ENCODE results near the gene TST. TPM values are rescaled to one million over a fixed set of nuclear protein-coding genes. Genes with fewer than 3 reads are reported as not detected.
"Not testable (repeated sequence)": the region's sequence is repeated elsewhere in the genome, so short reads cannot be mapped to it uniquely, and the experiment has no call there.

Gene TST
- total RNA-seq, 1 experiment from 2014 or later: 99.4 TPM

DNA sequence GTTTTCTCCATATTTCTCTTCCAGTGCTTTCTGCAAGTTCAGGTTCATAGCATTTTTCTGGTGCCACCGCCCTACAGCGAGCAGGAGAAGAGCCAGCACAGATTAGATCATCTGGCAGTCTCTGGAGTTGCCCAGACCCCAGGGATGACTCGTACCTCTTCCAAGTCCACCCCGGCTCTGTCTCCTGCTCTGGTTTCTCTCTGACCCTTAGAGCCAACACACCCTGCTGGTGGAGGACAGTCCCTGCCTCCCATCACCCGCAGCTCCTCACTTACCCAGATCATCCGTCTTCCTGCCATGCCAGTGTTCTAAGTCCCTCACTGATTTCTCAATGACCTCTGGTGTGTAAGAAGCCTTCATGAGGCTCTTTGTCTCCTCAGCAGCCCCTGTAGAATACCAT is 28.0 kb downstream of the TST start:
- Histone ChIP-seq H4K20me1 (ENCODE audit: insufficient read depth) (no peaks in the 10 kb centered on the region), H3K79me2 (ENCODE audit: low read depth) (no peaks in the 10 kb centered on the region), H3F3A (ENCODE audit: insufficient read depth, low read depth) (no peaks in the 10 kb centered on the region), H3K27ac (no peak overlapping the region), H3K9me3 (ENCODE audit: insufficient read depth, low read depth) (peaks cover 6% of the 10 kb centered on the region), H3K4me1 (replicated peaks; ENCODE audit: insufficient read depth) (no peaks in the 10 kb centered on the region), H2AFZ (no peak overlapping the region), H3K36me3 (ENCODE audit: low read depth) (no peaks in the 10 kb centered on the region), H3K4me2 (no peak overlapping the region), H3K4me3 (no peak overlapping the region), H3K27me3 (ENCODE audit: insufficient read depth, low read depth) (peaks cover 31% of the 10 kb centered on the region), H3K9me2 (ENCODE audit: insufficient read depth) (no peaks in the 10 kb centered on the region)
- ChIA-PET CTCF (no interaction called here), POLR2A (ENCODE audit: unreplicated experiment) (no interaction called here)
- TF ChIP-seq EZH2 (IDR thresholded peaks at IDR 0.05; ENCODE audit: low read depth): no peak
- TF ChIP-seq, protein P1, sequence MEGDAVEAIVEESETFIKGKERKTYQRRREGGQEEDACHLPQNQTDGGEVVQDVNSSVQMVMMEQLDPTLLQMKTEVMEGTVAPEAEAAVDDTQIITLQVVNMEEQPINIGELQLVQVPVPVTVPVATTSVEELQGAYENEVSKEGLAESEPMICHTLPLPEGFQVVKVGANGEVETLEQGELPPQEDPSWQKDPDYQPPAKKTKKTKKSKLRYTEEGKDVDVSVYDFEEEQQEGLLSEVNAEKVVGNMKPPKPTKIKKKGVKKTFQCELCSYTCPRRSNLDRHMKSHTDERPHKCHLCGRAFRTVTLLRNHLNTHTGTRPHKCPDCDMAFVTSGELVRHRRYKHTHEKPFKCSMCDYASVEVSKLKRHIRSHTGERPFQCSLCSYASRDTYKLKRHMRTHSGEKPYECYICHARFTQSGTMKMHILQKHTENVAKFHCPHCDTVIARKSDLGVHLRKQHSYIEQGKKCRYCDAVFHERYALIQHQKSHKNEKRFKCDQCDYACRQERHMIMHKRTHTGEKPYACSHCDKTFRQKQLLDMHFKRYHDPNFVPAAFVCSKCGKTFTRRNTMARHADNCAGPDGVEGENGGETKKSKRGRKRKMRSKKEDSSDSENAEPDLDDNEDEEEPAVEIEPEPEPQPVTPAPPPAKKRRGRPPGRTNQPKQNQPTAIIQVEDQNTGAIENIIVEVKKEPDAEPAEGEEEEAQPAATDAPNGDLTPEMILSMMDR (conservative IDR thresholded peaks at IDR 0.05): no peak
- BruUV-seq (replicated peaks): no TSS peak
- DNase-seq: no peak
- intact Hi-C loops (cut with micrococcal nuclease; ENCODE audit: unreplicated experiment): no loop called here

- no peak for DNase-seq
- no TSS peak for BruUV-seq (replicated peaks)
- TF ChIP-seq EZH2 (IDR thresholded peaks at IDR 0.05; ENCODE audit: low read depth): no peak
- TF ChIP-seq, protein P1 (conservative IDR thresholded peaks at IDR 0.05): no peak
- Histone ChIP-seq H3K27me3 (ENCODE audit: insufficient read depth, low read depth) (peaks cover 31% of the 10 kb centered on the region), H3K4me1 (replicated peaks; ENCODE audit: insufficient read depth) (no peaks in the 10 kb centered on the region), H2AFZ (no peak overlapping the region), H3F3A (ENCODE audit: insufficient read depth, low read depth) (no peaks in the 10 kb centered on the region), H3K36me3 (ENCODE audit: low read depth) (no peaks in the 10 kb centered on the region), H3K9me3 (ENCODE audit: insufficient read depth, low read depth) (peaks cover 13% of the 10 kb centered on the region), H3K4me2 (no peak overlapping the region), H3K4me3 (no peak overlapping the region), H3K27ac (no peak overlapping the region), H3K9me2 (ENCODE audit: insufficient read depth) (no peaks in the 10 kb centered on the region), H3K79me2 (ENCODE audit: low read depth) (no peaks in the 10 kb centered on the region), H4K20me1 (ENCODE audit: insufficient read depth) (no peaks in the 10 kb centered on the region)
- CTCF ChIA-PET: no interaction called here
- POLR2A ChIA-PET (ENCODE audit: unreplicated experiment): no interaction called here
- intact Hi-C loops (cut with micrococcal nuclease; ENCODE audit: unreplicated experiment): no loop called here
Measured at GRCh38 chr22:36990457-36990856, 28.8 kb downstream of the TST start.

DNA sequence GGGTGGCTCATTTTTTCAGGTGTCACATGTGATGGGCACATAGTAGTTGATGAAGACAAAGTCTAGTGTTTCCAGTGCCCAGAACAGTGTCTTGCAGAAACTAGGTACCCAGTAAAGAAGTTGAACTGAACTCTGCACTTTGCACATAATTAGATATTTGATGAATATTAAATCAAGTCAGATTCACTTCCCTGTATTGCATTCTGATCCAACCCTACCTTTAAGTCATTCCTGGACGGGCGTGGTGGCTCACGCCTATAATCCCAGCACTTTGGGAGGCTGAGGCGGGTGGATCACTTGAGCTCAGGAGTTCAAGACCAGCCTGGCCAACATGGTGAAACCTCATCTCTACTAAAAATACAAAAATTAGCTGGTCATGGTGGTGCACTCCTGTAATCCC is 30.2 kb downstream of the TST start:
- H3K4me1 ChIP-seq (replicated peaks; ENCODE audit: insufficient read depth); H3K36me3 ChIP-seq (ENCODE audit: low read depth); H3K9me2 ChIP-seq (ENCODE audit: insufficient read depth); H3K4me2 ChIP-seq; H2AFZ ChIP-seq; intact Hi-C loops (cut with micrococcal nuclease; ENCODE audit: unreplicated experiment); H4K20me1 ChIP-seq (ENCODE audit: insufficient read depth); H3K79me2 ChIP-seq (ENCODE audit: low read depth); BruUV-seq (replicated peaks); H3K27ac ChIP-seq; H3K4me3 ChIP-seq; CTCF ChIA-PET; H3F3A ChIP-seq (ENCODE audit: insufficient read depth, low read depth); POLR2A ChIA-PET (ENCODE audit: unreplicated experiment); DNase-seq: not testable (repeated sequence)
- Histone ChIP-seq H3K27me3 (ENCODE audit: insufficient read depth, low read depth) (peaks cover 31% of the 10 kb centered on the region), H3K9me3 (ENCODE audit: insufficient read depth, low read depth) (peaks cover 16% of the 10 kb centered on the region)

DNA sequence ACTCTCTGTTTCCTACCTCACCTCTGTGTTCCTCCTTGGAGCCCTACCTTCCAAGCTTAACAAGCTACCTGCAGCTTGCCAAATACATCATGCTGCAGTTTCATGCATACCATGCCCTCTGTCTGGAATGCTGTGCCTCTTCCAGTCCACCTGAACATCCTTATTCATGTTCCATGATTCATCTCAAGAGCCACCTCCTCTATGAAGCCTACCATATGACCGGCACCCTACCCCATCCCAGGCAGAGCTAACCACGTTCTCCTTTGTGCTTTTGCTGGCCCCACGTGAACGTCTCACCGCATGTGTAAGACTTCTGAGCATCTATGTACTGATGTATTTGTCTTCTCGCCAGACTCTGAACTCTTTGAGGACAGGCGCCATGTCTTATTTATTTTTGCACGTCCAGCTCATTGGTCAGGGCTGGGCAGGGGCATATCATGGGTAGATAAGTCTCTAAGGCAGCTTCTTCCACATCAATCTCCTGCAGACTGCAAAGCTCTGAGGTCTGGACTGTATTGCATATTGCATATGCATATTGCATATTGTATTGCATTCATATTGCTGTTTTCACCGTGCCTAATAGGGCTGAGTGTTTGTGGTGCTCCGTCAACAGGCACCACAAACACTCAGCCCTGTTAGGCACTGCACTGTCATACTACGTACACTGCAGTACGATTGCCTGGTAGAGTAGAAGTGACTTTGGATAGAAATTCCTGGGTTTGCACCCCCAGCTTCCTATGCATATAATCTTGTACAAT is 31.0 kb downstream of the TST start:
- H3K36me3 ChIP-seq (ENCODE audit: low read depth): no peaks in the 10 kb centered on the region
- POLR2A ChIA-PET (ENCODE audit: unreplicated experiment): no interaction called here
- H3K4me3 ChIP-seq: no peak overlapping the region
- H4K20me1 ChIP-seq (ENCODE audit: insufficient read depth): no peaks in the 10 kb centered on the region
- no TSS peak for BruUV-seq (replicated peaks)
- no peaks in the 10 kb centered on the region for H3K4me1 ChIP-seq (replicated peaks; ENCODE audit: insufficient read depth)
- no peaks in the 10 kb centered on the region for H3K9me2 ChIP-seq (ENCODE audit: insufficient read depth)
- DNase-seq: no peak
- H3K27ac ChIP-seq: no peak overlapping the region
- no peak overlapping the region for H2AFZ ChIP-seq
- TF ChIP-seq, protein P1 (conservative IDR thresholded peaks at IDR 0.05): no peak
- no peak for TF ChIP-seq EZH2 (IDR thresholded peaks at IDR 0.05; ENCODE audit: low read depth)
- H3K27me3 ChIP-seq (ENCODE audit: insufficient read depth, low read depth): peaks cover 31% of the 10 kb centered on the region
- no peaks in the 10 kb centered on the region for H3F3A ChIP-seq (ENCODE audit: insufficient read depth, low read depth)
- H3K79me2 ChIP-seq (ENCODE audit: low read depth): no peaks in the 10 kb centered on the region
- H3K4me2 ChIP-seq: no peak overlapping the region
- H3K9me3 ChIP-seq (ENCODE audit: insufficient read depth, low read depth): peaks cover 16% of the 10 kb centered on the region
- CTCF ChIA-PET: no interaction called here
- intact Hi-C loops (cut with micrococcal nuclease; ENCODE audit: unreplicated experiment): no loop called here

Data from PC-9 (cell line).